ENCODE data around the gene CDK18.

The CDK18 gene

DNA sequence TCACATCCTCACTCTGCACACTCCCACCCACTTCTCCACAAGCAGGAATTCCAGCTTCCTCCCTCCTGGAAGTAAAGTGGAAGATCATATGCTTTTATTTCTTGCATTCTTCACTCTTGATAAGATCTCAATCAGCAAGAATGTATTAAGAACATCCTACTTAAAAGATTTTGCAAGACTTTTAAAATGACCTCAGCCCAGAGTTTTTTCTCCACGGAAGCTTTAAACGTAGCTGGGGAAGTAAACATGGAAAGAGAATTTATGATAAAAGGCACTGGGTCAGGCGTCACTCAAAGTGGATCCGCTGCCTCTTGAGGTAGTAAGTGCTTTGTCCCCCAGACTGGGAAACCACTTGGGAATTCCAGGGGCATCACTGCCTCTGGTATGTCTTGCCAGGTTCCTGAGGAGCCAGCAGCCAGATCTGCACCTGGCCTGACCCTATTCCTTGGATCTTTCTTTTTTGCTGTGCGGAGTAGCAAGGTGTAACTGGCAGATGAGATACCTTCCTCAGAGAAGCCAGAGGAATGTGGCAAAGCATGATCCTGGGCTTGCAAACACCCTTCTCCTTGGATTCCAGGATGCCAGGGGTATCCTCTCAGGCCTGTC, 33.9 kb downstream of the CDK18 start:
- no peak for DNase-seq (ENCODE audit: low read depth)

DNA sequence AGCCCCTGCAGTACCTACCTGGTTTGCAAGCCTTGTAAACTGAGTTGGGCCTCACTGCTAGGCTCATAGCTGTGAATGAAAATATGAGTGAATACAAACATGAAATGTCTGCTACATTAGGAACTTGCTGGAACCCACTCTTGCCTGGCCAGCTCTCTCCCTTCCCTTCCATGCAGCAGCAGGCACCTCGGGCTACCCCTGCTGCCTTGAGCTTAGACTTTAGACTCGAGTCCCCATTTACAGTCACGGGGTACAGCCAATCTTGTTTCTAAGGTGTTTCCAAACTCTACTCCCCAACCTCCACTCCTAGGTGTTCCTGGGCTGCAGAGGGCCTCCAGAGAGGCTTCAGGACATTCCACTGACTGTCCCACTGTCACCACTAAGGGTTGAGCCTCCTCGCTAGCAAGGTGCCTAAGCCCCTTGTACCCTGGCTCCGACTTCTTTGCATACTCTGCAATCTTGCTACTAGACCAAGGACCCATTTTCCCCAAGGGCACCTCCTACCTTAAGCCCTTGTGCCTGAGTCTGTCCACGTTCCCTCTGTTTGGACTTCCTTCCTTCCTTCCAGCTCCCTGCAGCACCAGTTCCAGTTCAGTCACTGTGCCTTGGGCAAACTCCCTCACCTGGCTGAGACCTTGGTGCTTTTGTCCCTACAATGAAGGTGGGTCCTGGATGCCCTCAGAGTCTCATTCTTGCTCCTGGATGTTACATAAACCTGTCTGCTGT, 36.9 kb downstream of the CDK18 start:
- DNase-seq (ENCODE audit: low read depth), result no peak

DNA sequence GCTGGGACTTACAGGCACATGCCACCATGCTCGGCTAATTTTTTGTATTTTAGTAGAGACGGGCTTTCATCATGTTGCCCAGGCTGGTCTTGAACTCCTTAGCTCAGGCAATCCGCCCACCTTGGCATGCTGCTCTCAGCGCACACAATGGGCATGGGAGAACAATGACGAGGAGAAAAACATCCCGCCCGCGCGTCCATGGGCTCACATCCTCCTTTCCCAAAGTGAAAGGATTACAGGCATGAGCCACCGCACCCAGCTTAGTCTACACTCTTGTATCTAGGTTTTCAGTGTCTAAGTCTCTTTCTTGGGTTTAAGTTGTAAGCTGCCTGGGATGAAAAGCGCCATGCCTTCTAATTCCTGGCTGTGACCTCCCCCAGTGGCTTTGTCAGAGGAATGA, 37.9 kb downstream of the CDK18 start:
- no peak for DNase-seq (ENCODE audit: low read depth)

DNA sequence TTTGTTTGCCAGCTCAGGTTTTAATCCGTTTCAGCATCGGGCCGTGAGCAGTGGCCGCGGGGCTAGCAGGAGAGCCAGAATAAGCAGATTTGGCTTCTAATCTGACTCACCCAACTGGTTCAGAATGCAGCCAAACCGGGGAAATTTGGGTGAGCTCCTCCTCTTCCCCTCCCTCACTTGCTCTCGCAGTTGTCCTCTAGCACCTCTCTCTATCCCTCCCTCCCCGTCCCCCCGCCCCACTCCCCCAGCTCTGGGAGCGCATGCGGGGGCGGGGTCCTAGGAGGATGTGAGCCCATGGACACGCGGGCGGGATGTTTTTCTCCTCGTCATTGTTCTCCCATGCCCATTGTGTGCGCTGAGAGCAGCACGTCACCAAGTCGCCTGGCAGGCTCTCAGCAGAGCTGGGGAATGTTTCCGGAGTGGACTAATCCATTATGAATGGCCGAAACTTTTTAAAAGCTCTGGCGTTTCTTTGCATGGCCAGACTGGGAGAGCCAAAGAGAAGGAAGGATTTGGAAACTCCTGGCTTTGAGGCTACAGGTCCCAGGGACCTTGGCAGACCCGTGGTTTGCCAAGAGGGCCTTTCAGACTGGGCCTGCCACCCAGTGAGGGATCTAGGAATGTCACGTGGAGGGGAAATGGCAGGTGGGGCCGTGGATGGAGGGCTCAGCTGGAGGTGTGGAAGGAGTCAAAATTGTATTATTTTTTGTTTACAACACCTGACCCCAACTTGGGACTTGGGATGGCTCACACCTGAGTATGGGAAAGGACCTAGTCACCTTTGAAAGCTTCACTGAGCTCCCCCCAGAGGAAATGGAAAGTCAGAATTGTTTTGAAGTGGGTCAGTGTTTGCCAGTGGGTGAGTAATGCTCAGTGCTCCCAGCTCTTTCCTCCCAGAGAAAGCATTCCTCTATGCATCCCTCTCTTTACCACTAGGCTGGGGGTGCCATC, 39.2 kb downstream of the CDK18 start:
- DNase-seq (ENCODE audit: low read depth), result no peak

DNA sequence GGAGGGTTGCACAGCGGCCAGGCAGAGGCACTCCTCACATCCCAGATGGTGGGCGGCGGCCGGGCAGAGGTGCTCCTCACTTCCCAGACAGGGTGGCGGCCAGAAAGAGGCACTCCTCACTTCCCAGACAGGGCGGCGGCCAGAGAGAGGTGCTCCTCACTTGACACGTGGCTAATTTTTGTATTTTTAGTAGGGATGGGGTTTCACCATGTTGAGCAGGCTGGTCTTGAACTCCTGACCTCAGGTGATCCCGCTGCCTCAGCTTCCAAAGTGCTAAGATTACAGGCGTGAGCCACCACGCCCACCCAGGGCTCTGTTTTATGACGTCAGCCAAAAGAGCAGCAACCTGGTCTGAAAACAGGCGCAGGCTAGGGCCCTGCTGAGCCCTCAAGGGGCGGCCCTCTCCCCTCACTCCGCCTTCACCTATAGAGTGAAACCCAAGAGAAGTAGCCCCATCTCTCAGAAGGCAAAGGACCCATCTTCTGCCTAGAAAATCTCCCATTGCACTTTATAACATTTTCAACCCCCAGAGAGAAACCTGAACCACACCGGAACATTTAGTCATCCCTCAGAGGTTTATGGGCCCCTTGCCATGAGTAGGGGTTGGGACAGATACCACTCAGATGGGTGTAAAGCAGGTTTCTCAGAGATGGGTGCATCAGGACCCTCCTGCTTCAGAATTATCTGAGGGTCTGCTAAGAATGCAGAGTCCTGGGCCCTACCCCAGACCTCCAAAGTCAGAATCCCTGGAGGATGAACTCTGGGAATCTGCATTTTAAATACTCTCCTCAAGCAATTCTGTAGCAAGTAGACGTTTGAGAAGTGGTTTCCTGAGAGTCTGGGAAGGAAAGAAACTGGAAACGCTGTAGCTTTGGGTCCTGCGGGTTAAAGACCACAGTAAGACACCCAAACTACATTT, 40.8 kb downstream of the CDK18 start:
- DNase-seq (ENCODE audit: low read depth), result no peak

DNA sequence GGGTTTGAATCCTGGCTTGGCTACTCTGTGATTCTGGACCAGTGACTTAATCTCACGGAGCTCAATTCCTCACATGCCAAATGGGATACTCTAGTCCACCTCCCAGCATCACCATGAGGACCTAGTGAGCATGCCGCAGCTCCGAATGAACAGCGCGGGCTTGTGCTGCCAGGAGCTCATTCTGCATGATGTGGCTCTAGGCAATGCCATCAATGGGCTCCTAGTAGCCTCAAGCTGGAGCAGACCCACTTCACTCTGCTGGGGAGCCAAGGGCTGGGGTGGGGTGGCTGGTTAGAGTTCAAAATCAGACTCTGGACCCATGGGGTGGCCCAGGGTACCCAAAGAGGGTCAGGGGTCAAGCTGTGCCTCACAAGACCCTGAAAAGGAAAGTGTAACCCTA, 41.5 kb downstream of the CDK18 start:
- no peak for DNase-seq (ENCODE audit: low read depth)

DNA sequence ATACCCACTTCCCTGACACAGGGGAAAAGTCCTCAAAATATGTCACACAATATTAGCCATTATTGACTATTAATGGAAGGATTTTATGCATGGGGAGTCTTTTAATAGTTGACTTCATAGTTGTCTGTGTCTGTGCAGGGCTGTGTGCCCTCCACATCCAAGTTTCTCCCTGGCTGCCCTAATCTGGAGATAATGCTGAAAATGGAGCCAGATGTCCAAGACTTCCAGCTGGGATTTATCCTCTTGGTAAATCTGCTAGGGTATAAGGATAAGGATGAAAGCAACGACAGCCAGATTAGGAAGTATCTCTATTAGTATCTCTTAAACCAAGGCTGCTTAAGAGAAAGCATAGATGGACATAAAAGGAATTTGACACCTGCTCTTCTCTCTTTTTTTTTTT, 42.1 kb downstream of the CDK18 start:
- DNase-seq (ENCODE audit: low read depth), result no peak

DNA sequence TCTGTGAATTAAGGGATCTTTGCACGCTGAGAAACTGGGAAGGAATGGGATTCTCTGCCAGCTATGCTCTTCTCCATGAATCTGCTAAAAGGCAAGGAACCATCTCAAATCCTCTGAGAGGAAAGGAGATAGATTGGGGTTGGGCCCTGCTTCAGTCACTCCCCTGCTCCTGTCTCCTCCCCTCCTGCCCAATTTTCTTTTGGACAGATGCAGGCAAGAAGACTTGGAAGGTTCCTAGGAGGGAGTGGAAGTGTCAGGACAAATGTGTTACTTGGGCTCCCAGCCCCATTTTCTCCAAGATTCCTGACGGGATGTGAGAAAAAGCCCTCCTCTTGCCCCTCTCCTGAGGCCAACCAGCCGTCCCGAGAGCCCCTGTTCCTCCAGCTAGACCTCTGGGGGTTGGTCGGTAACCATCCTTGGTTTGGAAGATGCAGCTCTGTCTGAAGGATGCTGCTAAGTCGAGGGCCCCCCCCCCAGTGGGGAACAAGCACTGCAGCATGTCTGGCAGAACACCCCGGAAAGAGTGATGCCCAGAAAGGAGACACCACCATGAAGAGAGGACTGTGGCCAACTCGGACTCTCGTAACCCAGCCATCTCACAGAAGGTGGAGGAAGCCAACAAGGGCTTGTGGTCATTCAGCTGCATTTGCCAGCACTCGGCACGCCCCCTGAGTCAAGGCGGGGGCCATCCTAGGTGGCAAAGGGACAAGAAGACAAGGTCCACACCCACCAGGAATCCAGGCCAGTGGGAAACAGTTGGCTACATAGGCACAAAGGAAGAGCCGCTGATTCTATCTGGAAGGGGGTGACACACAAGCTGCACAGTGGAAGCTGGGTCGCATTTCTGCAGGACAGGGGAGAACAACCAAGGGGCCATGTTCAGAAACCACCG, 43.7 kb downstream of the CDK18 start:
- DNase-seq (ENCODE audit: low read depth), result no peak

DNA sequence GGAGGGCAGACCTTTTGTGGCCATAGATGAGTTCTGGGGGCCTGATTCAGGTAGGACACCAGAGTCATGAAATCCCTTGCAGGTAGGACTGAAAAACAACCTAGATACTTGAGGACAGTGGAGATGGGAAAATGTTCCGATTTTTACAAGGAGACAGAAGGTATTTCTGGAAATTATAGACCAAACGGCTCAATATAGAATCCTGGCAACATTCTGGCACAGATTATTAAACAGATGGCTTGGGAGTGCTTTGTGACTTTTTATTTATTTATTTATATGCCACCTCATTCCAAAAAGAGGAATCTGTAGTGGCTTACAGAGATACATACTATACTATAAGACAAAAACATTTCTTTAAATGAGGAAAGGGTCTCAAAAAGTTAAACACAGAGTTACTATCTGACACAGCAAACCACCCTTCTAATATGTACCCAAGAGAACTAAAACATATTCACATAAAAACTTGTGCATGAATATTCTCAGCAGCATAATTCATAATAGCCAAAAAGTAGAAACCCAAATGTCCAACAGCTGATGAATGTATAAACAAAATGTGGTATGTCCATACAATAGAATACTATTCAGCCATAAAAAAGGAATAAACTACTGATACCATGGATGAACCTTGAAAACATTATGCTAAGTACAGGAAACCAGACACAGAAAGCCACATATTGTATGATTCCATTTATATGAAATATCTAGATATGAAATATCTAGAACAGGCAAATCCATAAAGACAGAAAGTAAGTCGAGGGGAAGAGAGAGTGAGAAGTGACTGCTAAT, 49.8 kb downstream of the CDK18 start:
- no peak for DNase-seq (ENCODE audit: low read depth)

DNA sequence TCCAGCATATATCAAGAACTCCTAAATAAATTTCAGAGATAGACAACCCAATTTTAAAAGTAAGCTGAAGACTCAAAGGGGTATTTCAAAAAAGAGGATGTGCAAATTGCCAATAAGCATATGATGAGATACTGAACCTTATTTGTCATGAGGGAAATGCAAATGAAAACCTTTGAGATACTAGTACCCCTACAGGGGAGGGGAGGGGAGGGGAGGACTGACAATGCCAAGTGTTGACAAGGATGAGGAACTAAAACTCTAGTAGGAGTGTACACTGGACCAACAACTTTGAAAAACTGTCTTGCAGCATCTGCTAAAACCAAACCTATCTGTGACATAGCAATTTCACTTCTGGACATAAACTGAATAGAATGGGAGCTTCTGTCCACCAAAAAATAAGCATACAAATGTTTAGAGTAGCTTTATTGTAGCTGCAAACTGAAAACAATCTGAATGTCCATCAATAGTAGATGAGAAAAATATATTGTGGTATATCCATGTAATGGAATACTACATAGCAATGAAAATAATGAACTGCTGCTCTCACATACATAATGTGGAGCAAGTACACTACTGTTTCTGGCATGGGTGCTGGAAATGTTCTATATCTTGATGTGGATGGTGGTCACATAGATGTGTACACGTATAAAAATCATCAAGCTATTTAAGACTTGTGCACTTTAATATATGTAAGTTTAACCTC, 57.2 kb downstream of the CDK18 start:
- no peak for DNase-seq (ENCODE audit: low read depth)

DNA sequence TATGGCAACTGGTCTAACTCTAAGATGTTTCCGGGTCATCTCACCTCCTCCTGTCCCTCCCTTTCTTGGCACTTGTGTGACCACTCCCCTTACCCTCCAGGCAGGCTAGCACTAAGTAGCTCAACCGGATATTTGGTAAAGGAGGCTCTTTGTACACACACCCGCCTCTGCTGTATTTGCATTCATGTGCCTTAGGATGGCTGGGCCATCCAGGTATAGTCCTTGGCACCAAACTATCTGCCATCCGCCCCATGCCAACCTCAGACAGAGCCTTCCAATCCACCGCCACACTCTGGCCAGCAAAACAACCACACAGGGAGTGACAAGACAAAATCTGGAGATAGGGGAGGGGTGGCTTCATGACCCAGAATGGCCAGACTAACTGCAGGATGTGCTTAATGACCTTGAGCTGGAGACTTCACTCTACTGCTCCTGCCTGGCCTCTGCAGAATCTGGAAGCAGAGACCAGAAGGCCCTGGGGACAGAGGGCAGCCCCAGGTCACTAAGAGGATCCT, 59.5 kb downstream of the CDK18 start:
- DNase-seq (ENCODE audit: low read depth), result no peak

DNA sequence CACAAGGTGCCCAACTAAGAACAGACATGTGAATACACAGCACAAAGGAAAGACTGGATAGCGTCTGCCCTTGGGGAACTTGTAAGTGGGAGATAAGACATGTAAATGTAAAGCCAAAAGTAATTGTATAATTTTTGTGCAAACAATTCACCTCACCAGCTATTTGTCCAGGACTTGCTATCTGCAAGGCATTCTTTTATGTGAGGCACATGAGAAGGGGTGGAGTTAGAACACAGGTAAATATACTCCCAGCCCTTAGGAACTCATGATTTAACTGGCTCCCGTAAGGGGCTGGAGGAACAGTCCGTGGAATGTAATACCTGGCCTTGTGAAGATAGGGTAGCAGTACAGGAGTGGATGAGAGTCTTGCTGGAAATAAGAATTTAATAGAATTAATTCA, 61.3 kb downstream of the CDK18 start:
- no peak for DNase-seq (ENCODE audit: low read depth)

DNA sequence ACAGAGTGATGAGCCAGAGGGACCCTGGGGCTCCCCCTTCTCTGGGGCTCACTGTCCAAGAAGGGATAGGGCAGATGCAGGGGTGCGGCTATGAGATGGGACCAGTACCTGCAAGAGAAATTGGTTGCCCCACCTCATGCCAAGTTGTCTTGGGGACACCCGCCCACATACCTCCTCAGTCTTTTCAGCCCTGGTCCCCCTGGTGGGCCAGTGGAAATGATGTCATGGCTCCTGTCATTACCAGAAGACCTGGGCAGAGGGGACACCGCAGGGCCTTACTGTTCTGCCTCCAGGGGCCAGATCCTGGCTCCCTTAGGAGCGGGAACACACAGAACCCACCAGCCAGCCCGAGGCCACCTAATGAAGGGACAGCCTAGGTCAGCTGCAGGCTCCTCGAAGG, 63.2 kb downstream of the CDK18 start:
- no peak for DNase-seq (ENCODE audit: low read depth)

DNA sequence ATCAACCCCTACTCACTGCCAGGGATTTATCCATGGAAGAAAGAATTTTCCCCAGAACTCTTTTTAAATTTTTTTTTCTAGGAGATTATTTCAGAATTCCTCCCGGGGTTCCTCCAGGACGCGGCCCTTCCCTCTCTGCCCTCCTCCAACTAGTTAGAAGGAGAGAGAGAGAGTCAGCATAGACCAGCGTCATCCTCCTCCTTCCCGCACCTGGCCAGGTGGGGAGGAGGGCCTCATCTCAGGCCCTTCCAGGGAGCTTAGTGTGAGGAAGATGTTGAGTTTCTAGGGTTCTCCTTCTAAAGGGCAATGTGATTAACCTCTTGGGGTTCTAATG, 63.6 kb downstream of the CDK18 start:
- DNase-seq (ENCODE audit: low read depth), result no peak

DNA sequence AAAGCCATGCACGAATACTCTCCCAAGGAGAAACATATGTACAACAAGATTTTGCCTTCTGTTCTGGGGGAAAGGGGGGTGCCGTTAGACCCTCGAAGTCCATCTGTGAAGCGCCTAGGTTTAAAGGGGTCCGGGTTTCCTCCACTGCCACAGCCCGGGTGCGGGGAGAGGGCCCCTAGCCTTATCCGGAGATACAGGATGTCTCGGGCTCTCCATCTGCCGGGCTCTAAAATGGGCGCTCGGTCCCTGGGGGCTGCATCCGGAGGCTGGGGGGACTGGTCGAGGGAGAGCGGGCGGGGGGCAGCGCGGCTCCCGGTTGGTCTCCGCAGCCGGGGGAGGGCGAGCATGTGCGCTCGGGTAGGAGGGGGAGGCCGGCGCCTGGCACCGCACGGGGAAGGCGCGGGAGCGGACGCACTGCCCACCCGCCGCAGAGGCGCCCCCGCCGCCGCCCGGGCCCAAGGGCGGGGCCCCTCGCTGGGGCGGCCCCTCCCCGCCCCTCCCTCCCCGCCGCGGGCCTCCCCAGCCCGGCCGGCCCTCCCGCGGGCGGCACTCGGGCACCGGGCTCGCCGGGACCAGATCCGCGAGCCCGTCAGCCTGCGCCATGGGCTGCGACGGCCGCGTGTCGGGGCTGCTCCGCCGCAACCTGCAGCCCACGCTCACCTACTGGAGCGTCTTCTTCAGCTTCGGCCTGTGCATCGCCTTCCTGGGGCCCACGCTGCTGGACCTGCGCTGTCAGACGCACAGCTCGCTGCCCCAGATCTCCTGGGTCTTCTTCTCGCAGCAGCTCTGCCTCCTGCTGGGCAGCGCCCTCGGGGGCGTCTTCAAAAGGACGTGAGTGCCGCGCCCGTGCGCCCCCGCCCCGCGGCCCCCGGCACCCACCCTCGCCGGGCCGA, 64.2 kb downstream of the CDK18 start:
- DNase-seq (ENCODE audit: low read depth), result no peak

DNA sequence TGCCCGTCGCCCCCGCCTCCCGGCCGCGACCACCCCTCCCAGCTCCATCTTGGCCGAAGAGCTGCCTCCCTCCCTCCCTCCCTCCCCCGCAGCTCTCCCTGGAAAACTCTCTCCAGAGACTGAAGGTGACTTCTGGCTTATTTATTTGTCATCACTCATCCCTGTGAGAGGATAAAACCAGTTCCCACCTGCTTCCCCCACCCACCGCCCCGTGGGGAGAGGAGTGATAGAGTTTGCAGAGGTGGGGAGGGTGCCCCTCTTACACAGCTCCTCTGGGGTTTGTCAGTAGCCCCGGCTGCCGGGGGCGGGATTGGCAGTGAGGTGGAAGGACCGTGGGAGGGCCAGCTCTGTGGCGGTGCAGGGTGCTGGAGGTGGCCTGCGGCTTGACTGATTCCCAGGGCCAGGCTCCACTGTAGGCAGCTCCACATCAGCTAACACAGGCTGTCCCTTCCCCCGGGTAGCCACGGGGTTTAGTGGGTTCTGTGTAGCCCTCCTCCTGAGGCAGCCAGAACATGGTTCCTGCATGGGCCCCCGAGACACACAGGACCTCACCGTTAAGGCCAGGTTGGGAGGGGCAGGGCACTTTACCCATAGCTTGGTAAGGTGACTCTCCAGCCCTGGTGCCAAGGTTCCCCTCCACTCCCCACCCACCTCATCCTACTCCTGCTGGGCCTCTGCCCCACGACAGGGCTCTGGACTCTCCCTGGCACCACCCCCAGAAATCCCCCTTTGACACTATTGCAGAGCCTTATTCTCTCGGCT, 65.1 kb downstream of the CDK18 start:
- no peak for DNase-seq (ENCODE audit: low read depth)

DNA sequence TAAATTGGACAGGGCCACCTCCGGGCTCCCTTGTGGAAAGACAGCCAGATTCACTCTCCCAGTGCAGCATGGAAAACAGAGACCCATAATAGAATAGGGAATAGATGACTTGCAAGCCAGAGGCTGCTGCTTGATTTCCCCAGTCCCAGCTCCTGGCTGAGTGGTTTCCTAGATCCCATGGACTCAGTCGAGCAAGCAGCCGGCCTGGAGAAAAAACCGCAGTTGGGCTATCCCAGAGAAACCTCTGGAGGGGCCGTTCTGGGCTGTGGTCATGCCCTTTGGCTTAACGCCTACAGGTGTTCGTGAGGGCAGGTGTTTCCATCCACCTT, 65.7 kb downstream of the CDK18 start:
- no peak for DNase-seq (ENCODE audit: low read depth)
